ENCODE results near the gene PI4KB. TPM values are rescaled to one million over a fixed set of nuclear protein-coding genes. Genes with fewer than 3 reads are reported as not detected.

The PI4KB gene
- polyA plus RNA-seq, 5 donors, result 64.8 to 85.2 (median 71.7) TPM

DNA sequence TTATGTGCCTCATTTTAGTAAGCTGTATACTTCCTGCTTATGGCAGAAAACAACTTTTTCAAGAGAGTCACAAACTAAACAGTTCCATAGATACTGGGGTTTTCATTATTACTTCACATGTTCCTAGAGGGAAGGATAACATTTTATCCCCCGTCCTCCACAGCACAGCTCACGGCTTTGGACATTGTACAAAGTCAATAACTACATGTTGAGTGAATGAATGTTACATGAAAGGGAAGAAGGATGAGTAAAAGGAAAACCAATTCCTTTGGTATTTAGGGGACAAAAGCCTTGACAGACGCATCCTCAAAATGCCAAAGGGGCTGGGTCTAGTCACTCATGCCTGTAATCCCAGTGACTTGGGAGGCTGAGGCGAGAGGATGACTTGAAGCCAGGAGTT, 14.8 kb downstream of the PI4KB start:
- no peak for DNase-seq

DNA sequence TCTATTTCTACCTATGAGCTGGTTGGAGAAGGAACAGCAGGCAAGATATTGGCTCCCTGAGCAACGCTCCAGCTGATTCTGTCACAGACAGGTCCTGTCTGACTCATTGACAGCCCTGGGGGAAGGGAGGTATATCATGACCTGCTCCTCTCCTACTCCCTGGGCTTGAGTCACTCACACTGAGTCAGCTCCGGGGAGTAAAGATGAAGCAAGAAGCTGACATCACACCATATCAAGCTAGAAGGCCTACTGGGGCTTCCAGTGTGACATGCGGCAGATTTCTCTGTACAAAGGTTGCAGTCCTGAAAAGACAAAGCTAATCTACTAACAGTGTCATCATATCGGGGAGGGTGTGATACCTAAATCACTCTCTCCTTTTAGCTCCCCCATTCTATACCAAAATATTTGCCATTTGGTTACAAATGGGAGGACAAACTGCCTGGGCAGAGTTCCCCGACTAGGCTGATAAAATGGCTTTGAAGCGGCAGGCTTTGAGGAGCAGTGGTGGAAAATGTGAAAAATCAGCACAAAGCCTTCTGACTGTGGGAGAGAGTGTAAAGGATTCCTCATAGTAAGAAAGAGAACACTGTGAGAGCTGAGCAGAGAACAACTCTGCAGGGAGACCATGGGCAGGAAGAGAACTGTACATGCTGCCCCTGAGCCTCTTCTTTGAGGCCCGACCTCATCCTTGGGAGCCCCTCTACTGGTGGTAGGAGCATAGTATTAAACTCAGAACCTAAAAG, 15.5 kb downstream of the PI4KB start:
- no peak for DNase-seq

DNA sequence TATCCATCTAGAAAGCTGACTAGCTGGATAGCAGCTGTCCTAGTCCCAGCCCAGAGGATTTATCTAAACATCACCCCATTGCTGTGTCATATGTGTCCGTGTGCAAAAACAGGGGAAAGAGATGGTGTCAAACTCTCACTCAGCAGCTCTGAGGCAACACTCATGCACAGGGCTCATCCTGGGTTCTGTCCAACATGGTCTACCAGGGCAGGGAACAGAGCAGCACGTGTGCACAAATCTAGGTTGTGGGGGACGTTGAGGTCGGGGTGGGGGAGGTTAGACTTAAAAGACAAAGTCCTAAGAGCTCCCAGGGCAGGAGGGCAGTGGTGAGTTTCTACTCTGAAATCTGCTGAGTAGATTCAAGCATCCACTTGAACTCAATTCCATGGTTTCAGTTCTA, 16.2 kb downstream of the PI4KB start:
- DNase-seq, result no peak

DNA sequence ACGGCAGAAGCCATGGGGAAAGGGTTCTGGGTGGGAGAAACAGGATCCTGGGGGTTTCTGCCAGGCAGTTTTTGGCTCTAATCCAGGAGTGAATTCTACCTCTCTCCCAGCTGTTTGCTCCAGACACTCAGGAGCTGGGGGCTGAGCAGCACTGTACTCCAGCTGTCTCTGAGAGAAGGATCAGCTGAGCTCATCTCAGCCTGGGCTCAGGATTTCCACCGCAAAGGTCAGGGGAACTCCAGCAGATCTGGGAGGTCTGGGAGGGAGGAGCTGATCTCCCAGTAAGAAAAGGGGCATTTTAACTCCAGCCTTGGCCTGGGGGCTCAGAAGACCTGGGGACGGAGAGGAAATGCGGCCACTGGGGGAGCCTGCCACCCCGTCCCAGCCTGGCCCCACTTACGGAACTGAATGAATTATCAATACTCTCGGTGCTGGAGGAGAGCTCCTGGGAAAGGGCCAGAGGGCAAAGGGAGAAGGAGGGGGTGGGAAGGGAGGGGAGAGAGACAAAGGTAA, 17.3 kb downstream of the PI4KB start:
- DNase-seq, result no peak

DNA sequence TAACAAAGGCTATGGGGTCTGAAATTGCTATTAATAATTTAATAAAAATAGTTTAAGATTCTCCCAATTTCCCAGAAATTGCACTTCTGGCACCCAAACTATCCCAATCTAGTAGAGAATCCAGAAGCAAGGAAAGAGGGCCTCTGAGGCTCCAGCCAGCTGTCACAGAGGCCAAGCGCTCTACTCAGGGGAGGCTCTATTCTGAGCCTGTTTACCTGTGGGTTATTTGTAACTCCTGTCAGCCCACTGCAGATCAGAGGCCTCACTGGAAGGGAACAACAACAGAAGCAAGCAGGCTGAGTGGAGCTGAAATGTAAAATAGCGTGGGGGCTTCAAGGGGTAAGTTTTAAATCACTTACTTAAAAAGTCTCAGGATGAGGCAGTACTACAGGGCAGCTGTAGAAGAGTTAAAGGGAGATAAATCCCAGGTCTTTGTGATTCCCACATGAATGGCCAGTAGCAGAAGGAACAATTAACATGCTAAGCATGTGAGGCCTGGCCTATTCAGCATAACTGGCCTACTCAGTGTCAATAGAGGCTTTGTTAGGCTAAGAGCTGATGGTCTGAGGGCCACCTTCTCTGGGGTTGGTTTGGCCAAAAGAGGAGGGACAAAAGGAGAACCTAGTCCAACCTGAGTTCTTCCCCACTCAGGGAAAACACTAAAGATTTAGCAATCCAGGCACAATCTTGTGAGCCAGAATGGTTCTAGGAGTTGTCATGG, 32.3 kb downstream of the PI4KB start:
- DNase-seq, result no peak

DNA sequence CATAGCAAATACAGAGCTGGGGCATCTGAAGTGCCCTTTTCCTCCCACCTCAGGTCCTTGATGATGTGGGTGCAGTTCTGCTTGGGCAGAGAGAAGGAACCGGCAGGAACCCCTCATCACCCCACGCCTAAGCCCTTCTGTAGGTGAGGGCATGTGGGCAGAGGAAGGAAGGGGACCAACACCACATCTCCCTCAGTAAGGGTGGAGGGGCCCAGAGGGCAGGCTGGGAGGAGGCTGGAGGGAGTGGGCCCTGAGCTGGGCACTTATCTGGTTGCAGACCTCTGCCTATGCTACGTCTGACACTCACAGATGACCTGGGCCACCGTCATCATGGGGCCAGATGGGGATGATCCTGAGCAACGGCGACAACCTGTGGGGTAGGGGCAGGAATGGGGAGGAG, 34.1 kb downstream of the PI4KB start:
- DNase-seq, result no peak

DNA sequence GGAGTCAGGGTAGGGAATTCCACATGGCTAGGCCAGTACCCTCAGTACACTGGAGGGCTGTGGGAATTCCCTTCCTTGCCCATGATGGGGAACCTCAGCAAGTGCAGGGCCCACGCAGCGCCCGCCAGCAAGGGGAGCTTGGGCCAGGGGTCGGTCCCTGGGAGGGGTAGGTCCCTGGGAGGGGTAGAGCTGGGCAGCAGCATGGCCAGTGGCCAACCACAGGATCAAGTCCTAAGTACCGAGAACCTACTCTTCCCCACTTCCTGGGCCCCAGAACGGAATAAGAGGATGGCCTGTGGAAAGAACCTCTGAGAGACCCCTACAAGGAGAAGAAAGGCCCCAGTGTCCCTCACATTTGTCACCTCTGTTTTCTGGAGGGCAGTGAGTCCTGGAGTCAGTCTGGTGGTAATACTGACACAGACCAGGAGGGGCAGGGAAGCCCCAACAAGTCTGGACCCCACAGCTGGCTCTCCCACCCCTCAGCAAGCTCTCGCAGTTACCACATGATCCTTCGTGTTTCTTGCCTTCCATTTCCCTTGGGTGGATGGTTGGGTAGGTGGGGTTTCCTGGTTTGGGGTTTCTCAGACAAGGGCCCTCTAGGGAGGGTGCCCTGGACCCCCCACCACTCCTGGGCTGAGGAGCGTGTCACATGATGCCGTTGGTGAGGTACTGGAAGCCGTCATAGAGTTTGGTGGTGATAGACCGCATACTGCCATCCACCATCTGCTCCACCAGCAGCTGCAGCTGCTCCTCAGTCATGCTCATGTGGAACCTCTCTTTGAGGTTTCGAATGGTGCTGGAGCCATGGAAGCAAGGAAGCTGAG, 34.8 kb downstream of the PI4KB start:
- no peak for DNase-seq

DNA sequence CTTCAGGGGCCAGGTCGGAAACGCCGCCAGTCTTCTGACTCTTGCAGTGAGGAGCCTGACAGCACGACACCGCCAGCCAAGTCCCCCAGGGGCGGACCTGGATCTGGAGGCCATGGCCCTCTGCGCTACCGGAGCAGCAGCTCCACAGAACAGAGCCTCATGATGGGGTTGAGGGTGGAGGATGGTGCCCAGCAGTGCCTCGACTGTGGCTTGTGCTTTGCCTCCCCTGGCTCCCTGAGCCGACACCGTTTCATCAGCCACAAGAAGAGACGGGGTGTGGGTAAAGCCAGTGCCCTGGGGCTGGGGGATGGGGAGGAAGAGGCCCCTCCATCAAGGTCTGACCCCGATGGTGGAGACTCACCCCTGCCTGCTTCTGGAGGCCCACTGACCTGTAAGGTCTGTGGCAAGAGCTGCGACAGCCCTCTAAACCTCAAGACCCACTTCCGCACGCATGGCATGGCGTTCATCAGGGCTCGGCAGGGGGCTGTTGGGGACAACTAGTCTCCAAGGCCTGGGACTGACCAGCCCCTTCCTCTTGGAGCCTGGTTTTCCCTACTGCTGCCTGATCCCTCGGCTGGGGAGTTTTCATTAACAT, 36.4 kb downstream of the PI4KB start:
- DNase-seq, result no peak

DNA sequence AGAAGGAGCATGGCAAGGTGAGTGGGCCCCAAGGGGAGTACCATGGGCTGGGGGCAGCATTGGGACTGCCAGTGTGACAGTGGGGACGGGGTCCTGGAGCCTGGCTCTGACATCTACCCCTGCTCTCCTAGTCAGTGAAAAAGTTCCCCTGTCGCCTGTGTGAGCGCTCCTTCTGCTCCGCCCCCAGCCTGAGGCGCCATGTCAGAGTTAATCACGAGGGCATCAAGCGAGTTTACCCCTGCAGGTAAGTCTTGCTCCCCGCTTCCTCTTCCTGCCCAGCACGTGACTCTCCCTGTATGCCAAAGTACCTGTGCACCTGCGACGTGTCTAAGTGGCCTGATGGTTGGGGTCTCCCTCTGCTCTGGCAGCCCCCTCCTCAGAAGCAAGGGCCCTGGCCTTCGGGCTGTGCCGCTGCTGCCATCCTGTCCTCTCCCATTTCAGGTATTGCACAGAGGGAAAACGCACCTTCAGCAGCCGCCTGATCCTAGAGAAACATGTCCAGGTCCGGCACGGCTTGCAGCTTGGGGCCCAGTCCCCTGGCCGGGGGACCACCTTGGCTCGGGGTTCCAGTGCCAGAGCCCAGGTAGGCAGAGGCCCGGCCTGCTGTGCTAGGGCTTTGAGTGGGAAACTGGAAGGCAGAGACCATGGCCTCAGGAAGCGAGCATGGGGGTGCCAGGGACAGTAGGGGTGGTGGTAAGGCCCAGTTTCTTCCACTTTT, 37.1 kb downstream of the PI4KB start:
- no peak for DNase-seq

DNA sequence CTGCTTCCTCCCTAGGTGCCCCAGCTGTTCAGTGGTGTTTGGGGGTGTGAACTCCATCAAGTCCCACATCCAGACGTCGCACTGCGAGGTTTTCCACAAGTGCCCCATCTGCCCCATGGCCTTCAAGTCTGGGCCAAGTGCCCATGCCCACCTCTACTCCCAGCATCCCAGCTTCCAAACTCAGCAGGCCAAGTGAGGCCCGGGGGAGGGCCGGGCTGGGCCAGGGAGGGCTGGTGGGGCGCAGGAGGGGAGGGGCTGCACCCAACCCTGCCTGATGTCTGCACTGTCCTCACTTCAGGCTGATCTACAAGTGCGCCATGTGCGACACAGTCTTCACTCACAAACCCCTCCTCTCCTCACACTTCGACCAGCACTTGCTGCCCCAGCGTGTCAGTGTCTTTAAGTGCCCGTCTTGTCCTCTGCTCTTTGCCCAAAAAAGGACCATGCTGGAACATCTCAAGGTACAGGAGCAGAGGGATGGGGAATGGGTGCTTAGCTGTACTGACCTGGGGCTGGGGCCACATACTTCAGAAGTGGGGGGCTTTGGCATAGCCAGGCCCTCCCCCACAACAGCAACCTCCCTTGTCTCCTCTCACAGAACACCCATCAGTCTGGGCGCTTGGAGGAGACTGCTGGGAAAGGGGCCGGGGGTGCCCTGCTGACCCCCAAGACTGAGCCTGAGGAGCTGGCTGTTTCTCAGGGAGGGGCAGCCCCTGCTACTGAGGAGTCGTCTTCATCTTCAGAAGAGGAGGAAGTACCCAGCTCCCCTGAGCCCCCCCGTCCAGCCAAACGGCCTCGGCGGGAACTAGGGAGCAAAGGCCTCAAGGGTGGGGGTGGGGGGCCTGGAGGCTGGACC, 37.9 kb downstream of the PI4KB start:
- DNase-seq, result no peak

DNA sequence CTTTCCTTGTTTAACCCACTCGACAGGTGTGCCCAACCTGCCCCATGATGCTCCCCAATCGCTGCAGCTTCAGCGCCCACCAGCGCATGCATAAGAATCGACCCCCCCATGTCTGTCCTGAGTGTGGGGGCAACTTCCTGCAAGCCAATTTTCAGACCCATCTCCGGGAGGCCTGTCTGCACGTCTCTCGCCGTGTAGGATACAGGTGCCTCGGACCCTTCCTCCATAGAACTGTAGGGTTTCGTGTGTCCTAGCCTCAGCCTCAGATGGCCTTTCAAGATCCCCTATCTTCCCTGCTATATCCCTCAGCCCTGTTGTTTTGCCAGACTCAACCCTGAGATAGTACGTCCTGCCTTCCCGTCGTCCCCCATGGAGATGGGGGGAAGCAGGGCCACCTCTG, 38.7 kb downstream of the PI4KB start:
- DNase-seq, result no peak

DNA sequence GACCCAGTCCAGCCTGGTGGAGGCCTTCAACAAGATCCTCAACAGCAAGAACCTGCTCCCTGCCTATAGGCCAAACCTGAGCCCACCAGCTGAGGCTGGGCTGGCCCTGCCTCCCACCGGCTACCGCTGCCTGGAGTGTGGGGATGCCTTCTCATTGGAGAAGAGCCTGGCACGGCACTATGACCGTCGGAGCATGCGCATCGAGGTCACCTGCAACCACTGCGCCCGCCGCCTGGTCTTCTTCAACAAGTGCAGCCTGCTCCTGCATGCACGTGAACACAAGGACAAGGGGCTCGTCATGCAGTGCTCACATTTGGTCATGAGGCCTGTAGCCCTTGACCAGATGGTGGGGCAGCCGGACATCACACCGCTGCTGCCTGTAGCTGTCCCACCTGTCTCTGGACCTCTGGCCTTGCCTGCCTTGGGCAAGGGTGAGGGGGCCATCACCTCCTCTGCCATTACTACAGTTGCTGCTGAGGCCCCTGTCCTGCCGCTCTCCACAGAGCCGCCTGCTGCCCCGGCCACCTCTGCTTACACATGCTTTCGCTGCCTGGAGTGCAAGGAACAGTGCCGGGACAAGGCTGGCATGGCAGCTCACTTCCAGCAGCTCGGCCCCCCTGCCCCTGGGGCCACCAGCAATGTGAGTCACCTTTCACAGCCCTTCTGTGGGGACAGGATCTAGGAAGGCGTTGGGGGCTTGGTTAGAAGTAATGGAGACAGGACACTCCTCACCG, 39.3 kb downstream of the PI4KB start:
- DNase-seq, result no peak

DNA sequence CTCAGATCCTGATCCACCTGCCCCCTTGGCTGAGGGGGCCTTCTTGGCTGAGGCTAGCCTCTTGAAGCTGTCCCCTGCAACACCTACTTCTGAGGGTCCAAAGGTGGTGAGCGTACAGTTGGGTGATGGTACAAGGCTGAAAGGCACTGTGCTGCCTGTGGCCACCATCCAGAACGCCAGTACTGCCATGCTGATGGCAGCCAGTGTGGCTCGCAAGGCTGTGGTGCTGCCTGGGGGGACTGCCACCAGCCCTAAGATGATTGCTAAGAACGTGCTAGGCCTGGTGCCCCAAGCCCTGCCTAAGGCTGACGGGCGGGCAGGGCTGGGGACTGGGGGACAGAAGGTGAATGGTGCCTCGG, 39.9 kb downstream of the PI4KB start:
- no peak for DNase-seq

DNA sequence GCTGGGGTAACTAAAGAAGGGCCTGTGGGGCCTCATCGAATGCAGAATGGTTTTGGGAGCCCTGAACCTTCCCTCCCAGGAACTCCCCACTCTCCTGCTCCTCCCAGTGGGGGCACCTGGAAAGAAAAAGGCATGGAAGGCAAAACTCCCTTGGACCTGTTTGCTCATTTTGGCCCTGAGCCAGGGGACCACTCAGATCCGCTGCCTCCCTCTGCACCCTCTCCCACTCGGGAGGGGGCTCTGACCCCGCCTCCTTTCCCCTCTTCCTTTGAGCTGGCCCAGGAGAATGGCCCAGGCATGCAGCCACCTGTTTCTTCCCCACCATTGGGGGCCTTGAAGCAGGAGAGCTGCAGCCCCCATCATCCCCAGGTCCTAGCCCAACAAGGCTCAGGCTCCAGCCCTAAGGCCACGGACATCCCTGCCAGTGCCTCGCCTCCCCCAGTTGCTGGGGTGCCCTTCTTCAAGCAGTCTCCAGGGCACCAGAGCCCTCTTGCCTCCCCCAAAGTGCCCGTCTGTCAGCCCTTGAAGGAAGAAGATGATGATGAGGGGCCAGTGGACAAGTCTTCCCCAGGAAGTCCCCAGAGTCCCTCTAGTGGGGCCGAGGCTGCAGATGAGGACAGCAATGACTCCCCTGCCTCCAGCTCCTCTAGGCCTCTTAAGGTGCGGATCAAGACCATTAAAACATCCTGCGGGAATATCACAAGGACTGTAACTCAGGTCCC, 40.4 kb downstream of the PI4KB start:
- no peak for DNase-seq

DNA sequence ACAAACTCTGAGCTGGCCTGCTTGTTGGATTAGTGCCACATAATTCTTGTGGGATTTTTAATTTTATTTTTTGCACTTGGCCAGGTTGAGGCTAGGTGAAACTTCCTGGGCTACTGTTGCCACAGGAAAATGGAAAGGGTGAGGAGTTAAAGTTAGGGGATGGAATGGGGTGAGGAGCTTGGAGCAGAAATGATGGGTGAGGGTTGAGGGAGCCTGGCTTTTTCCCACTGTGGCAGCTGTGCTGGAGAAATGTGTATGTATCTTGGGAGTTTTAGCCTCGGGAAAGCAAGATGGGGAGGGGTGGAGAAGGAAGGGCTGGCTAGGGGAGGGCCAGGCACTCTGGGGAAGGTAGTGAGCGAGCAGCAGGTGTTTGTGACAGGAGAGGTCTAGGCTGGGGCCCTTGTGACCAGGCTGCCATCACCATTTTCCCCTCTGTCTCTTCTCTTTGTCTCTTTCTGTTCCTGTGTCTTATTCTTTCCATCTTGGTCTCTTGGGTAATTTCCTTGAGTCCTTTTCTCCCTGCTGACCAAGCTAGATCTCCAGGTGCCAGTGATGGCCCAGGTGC, 43.1 kb downstream of the PI4KB start:
- DNase-seq, result no peak

DNA sequence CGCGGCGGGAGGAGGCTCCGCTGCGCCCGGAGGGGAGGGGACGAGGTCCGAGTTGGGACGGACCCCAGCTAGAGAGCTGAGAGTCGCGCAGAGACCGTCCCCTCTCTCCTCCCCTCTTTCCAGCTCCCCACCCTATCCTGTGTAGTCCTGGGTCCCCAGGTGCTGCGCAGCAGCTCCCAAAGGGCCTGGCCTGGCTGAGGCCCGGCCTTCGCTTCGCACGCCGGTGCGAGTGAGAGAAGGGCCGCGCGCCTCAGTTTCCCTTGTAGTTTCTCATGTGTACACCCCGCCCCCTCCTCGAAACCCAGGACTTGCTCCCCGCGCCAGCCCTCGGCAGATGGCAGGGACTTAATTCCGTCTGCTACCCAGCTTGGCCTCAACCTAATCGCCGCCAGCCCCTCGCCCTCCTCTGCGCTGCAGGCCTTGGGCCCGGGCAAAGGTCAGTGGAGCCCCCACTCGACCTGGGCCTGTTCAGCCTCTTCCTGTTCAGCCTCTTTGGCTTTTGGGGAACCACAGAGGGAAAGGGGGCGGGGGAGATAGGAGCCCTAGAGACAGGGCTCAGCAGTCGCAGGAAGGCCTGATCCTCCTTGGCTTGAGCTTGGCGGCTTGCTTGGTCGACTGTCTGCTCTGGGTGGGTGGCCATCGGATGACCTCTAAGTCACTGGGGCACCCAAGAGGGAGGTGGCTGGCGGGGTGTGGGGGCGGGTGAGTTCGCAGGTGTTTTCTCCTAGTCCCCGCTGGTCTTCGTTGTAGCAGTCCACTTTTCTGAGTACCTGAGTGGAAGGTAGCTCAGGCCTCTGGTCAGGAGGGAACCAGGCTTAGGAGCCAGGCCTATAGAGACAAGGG, 44.1 kb downstream of the PI4KB start:
- DNase-seq, result peak; percentile 12 to 32
